HepG2 (cell line): ENCODE measurements around the gene ZMYND8. TPM values are rescaled to one million over a fixed set of nuclear protein-coding genes. Genes with fewer than 3 reads are reported as not detected.

Experiments used
- ARNT2 ChIP-seq: sonication (generic); formaldehyde crosslinking; IDR thresholded peaks from 2 replicates; pipeline ENCODE4 v1.8.0; 2022; ENCODE audit warnings: mild to moderate bottlenecking, low read depth, missing genetic modification reagents, moderate library complexity
- DPF2 ChIP-seq: sonication (generic); formaldehyde crosslinking; IDR thresholded peaks from 2 replicates; pipeline ENCODE4 v1.4.0; 2020; ENCODE audit warnings: mild to moderate bottlenecking, low read depth, missing genetic modification reagents, borderline replicate concordance
- EP300 ChIP-seq, 3 experiments: sonication (generic) in 1 of 3; formaldehyde crosslinking in 1 of 3; IDR thresholded peaks; 2 replicates each; pipeline versions ENCODE4 v1.5.1 to v1.6.1; 2011 to 2020; ENCODE audit warnings: low read depth in 2 of 3, low read length in 2 of 3, borderline replicate concordance in 1 of 3, improper control_type of control experiment in 1 of 3, mild to moderate bottlenecking in 1 of 3, missing genetic modification reagents in 1 of 3, moderate library complexity in 1 of 3
- FOXM1 ChIP-seq: sonication (generic); formaldehyde crosslinking; IDR thresholded peaks from 2 replicates; pipeline ENCODE4 v1.5.0; 2020; ENCODE audit warnings: missing genetic modification reagents
- HOXA5 ChIP-seq: sonication (generic); formaldehyde crosslinking; IDR thresholded peaks from 2 replicates; pipeline ENCODE4 v1.4.0; 2020; ENCODE audit warnings: missing genetic modification reagents
- MAFK ChIP-seq, 2 experiments: IDR thresholded peaks in 1 of 2; conservative IDR thresholded peaks in 1 of 2; 2 replicates each; pipeline ENCODE4 v1.6.1; 2011; ENCODE audit warnings: improper control_type of control experiment in 2 of 2, low read length in 2 of 2
- MTA1 ChIP-seq: sonication (generic); formaldehyde crosslinking; IDR thresholded peaks from 2 replicates; pipeline ENCODE4 v1.4.0; 2020; ENCODE audit warnings: missing genetic modification reagents, mild to moderate bottlenecking, borderline replicate concordance
- MTA3 ChIP-seq: sonication (generic); formaldehyde crosslinking; IDR thresholded peaks from 2 replicates; pipeline ENCODE4 v1.4.0; 2020; ENCODE audit warnings: missing genetic modification reagents
- PCBP1 ChIP-seq: fragments of 200-400 bp; formaldehyde crosslinking; IDR thresholded peaks from 2 replicates; pipeline ENCODE4 v1.6.1; 2017; ENCODE audit warnings: mild to moderate bottlenecking, low read depth, low read length, borderline replicate concordance
- POLR2G ChIP-seq: fragments of 200-400 bp; formaldehyde crosslinking; IDR thresholded peaks from 2 replicates; pipeline ENCODE4 v1.6.1; 2018; ENCODE audit warnings: mild to moderate bottlenecking, low read depth, low read length, moderate library complexity
- RBM22 ChIP-seq: fragments of 200-400 bp; formaldehyde crosslinking; optimal IDR thresholded peaks from 2 replicates; pipeline ENCODE3; 2017; ENCODE audit warnings: mild to moderate bottlenecking, low read length, moderate library complexity
- SALL1 ChIP-seq: sonication (generic); formaldehyde crosslinking; IDR thresholded peaks from 2 replicates; pipeline ENCODE4 v1.8.0; 2022; ENCODE audit warnings: mild to moderate bottlenecking, missing genetic modification reagents
- SRSF9 ChIP-seq: fragments of 200-400 bp; formaldehyde crosslinking; IDR thresholded peaks from 2 replicates; pipeline ENCODE4 v1.6.1; 2018; ENCODE audit warnings: borderline replicate concordance, mild to moderate bottlenecking, low read depth, low read length; ENCODE audit not compliant: insufficient read depth, poor library complexity, severe bottlenecking
- TBX2 ChIP-seq: sonication (generic); formaldehyde crosslinking; IDR thresholded peaks from 2 replicates; pipeline ENCODE4 v1.5.0; 2020; ENCODE audit warnings: missing genetic modification reagents, mild to moderate bottlenecking, borderline replicate concordance
- ZNF253 ChIP-seq: sonication (generic); formaldehyde crosslinking; IDR thresholded peaks from 2 replicates; pipeline ENCODE4 v1.8.0; 2022; ENCODE audit warnings: mild to moderate bottlenecking, missing genetic modification reagents, borderline replicate concordance
- ZNF768 ChIP-seq: sonication (generic); formaldehyde crosslinking; IDR thresholded peaks from 2 replicates; pipeline ENCODE4 v1.4.0; 2020; ENCODE audit warnings: missing genetic modification reagents
- ZNF891 ChIP-seq: sonication (generic); formaldehyde crosslinking; IDR thresholded peaks from 2 replicates; pipeline ENCODE4 v1.5.0; 2020; ENCODE audit warnings: mild to moderate bottlenecking, missing genetic modification reagents
- polyA plus RNA-seq, 8 experiments: library from polyadenylated mRNA; depleted of rRNA in 3 of 8; stranded (reverse) in 7 of 8; unstranded in 1 of 8; fragments of >200 nt; fragmentation: Illumina TruSeq in 4 of 8; extraction: Trizol in 4 of 8; gene quantifications; 2 replicates each; pipeline versions ENCODE4 v1.2.1 to v1.2.3, GENCODE V29; 2011 to 2016; ENCODE audit warnings: low read depth in 4 of 8, missing spikeins in 1 of 8, mixed read lengths in 1 of 8; ENCODE audit not compliant: insufficient read depth in 1 of 8
- total RNA-seq, 5 experiments: library from RNA; depleted of rRNA; stranded (reverse); fragments of >200 nt; fragmentation: Illumina TruSeq; extraction: Trizol; gene quantifications; 2 replicates each; pipeline ENCODE4 v1.2.3, GENCODE V29; 2016; ENCODE audit warnings: low read depth in 1 of 5
- TF ChIP-seq, protein P1 (sequence below): sonication (generic); formaldehyde crosslinking; IDR thresholded peaks from 2 replicates; pipeline ENCODE4 v1.5.0; 2020; ENCODE audit warnings: mild to moderate bottlenecking, missing genetic modification reagents, moderate library complexity
- TF ChIP-seq, protein P2 (sequence below): fragments of 450-650 bp; IDR thresholded peaks from 2 replicates; pipeline ENCODE4 v1.6.1; 2017
- TF ChIP-seq, protein P3 (sequence below): sonication (generic); formaldehyde crosslinking; IDR thresholded peaks from 2 replicates; pipeline ENCODE4 v1.4.0; 2020; ENCODE audit warnings: missing genetic modification reagents
- TF ChIP-seq, protein P4 (sequence below): sonication (generic); formaldehyde crosslinking; IDR thresholded peaks from 2 replicates; pipeline ENCODE4 v1.8.1; 2023; ENCODE audit warnings: mild to moderate bottlenecking, inconsistent platforms, moderate library complexity, missing genetic modification reagents, borderline replicate concordance

Gene ZMYND8
- total and polyA plus RNA-seq, 2 of the 13 experiments (the other 11 are each of a cell fraction or from before 2014, with no cell fraction given): 53.9 to 84.7 TPM

DNA sequence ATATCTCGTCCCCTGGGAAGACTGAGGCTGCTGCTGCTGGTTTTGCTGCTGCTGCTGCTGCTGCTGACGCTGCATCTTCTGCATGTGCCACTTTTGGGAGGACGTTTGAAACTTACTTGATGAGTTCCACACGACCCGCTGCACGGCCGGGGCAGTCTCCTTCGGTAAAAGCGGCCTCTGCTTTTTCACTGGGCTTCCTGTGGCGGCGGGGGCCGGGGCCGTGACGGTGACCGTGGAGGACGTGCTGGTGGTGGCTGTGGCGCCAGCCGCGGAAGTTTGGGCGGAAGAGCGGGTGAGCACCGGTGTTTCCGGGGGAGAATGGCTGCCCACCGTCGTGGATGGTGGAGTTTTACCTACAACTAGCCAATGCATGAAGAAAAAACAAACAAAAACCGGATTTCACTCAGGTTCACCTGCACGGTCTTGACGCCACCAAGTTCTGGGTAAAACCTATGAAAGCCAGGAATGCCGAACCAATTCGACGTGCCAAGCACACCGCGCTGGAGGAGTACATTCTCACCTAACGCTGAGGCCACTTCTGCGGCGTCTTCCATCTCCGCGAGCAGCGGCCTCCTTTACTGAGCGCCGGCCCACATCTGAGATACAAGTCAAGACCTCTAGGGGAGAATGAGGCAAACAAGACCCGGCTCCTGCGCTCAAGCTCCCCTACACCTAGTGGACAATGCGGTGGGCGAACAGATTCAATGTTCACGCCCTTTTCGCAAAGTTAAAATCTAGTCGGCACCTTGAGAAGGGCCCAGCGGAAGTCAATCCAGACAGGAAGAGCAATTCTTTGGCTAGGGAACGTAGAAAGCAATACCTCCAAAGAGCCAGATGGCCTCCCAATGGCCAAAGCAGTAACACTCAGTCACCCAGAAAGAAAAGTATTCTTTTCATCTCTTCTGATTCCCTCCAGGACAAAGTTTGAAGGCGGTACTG is 117.5 kb downstream of the ZMYND8 start (continued):
- TF ChIP-seq SALL1 (CRISPR knock-in tag) (no peak), PCBP1 (no peak), ZNF253 (CRISPR knock-in tag) (no peak), ZNF891 (CRISPR knock-in tag) (0 out of 2 replicates have a peak, but pooled peaks have one; percentile 25), EP300 (IDR thresholded peaks at IDR 0.05; ENCODE audit: low read depth in 2 of 2, low read length in 2 of 2) (no peak), EP300 (CRISPR knock-in tag; IDR thresholded peaks at IDR 0.05; ENCODE audit: borderline replicate concordance) (no peak), ZNF768 (CRISPR knock-in tag) (peak; percentile 40; the same call in 1 of the 2 replicates), RBM22 (peak; percentile 93), MAFK (conservative IDR thresholded peaks at IDR 0.05 in 1 of 2, IDR thresholded peaks at IDR 0.05 in 1 of 2; ENCODE audit: low read length in 2 of 2) (0 out of 4 replicates have a peak, but pooled peaks of 1 of the 2 experiments have one; percentile 12), MTA3 (CRISPR knock-in tag) (no peak), POLR2G (peak; percentile 54; the same call in 1 of the 2 replicates), DPF2 (no peak), TBX2 (CRISPR knock-in tag) (no peak), FOXM1 (CRISPR knock-in tag) (no peak), ARNT2 (CRISPR knock-in tag) (no peak), HOXA5 (CRISPR knock-in tag) (no peak), SRSF9 (no peak), MTA1 (peak; percentile 53; the same call in 1 of the 2 replicates)
- TF ChIP-seq, protein P1, sequence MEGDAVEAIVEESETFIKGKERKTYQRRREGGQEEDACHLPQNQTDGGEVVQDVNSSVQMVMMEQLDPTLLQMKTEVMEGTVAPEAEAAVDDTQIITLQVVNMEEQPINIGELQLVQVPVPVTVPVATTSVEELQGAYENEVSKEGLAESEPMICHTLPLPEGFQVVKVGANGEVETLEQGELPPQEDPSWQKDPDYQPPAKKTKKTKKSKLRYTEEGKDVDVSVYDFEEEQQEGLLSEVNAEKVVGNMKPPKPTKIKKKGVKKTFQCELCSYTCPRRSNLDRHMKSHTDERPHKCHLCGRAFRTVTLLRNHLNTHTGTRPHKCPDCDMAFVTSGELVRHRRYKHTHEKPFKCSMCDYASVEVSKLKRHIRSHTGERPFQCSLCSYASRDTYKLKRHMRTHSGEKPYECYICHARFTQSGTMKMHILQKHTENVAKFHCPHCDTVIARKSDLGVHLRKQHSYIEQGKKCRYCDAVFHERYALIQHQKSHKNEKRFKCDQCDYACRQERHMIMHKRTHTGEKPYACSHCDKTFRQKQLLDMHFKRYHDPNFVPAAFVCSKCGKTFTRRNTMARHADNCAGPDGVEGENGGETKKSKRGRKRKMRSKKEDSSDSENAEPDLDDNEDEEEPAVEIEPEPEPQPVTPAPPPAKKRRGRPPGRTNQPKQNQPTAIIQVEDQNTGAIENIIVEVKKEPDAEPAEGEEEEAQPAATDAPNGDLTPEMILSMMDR (CRISPR knock-in tag): no peak
- TF ChIP-seq, protein P2, sequence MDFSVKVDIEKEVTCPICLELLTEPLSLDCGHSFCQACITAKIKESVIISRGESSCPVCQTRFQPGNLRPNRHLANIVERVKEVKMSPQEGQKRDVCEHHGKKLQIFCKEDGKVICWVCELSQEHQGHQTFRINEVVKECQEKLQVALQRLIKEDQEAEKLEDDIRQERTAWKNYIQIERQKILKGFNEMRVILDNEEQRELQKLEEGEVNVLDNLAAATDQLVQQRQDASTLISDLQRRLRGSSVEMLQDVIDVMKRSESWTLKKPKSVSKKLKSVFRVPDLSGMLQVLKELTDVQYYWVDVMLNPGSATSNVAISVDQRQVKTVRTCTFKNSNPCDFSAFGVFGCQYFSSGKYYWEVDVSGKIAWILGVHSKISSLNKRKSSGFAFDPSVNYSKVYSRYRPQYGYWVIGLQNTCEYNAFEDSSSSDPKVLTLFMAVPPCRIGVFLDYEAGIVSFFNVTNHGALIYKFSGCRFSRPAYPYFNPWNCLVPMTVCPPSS: no peak
- TF ChIP-seq, protein P3, sequence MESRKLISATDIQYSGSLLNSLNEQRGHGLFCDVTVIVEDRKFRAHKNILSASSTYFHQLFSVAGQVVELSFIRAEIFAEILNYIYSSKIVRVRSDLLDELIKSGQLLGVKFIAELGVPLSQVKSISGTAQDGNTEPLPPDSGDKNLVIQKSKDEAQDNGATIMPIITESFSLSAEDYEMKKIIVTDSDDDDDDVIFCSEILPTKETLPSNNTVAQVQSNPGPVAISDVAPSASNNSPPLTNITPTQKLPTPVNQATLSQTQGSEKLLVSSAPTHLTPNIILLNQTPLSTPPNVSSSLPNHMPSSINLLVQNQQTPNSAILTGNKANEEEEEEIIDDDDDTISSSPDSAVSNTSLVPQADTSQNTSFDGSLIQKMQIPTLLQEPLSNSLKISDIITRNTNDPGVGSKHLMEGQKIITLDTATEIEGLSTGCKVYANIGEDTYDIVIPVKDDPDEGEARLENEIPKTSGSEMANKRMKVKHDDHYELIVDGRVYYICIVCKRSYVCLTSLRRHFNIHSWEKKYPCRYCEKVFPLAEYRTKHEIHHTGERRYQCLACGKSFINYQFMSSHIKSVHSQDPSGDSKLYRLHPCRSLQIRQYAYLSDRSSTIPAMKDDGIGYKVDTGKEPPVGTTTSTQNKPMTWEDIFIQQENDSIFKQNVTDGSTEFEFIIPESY (CRISPR knock-in tag): peak; percentile 37; the same call in 1 of the 2 replicates
- TF ChIP-seq, protein P4, sequence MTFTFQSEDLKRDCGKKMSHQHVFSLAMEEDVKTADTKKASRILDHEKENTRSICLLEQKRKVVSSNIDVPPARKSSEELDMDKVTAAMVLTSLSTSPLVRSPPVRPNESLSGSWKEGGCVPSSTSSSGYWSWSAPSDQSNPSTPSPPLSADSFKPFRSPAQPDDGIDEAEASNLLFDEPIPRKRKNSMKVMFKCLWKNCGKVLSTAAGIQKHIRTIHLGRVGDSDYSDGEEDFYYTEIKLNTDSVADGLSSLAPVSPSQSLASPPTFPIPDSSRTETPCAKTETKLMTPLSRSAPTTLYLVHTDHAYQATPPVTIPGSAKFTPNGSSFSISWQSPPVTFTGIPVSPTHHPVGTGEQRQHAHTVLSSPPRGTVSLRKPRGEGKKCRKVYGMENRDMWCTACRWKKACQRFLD (CRISPR knock-in tag): no peak
